CD14-positive monocyte (primary cell): ENCODE results near the gene SMARCAD1. TPM values are rescaled to one million over a fixed set of nuclear protein-coding genes. Genes with fewer than 3 reads are reported as not detected.

Experiments used
- DNase-seq, 3 donors: peaks; one replicate each; pipeline ENCODE4 v3.0.0-alpha.2; 2011 to 2022
- H2AFZ ChIP-seq: 2 replicates; pipeline ENCODE4 v1.6.0; 2012; ENCODE audit warnings: mild to moderate bottlenecking, low read depth, low read length, inconsistent platforms; ENCODE audit not compliant: insufficient read depth, poor library complexity, severe bottlenecking
- H3K27ac ChIP-seq, 2 donors: 1 replicate in 1 of 2; 2 replicates in 1 of 2; pipeline ENCODE4 v1.5.1; 2012 to 2013; ENCODE audit warnings: low read length in 2 of 2, control low read depth in 1 of 2, inconsistent platforms in 1 of 2, low read depth in 1 of 2, mild to moderate bottlenecking in 1 of 2
- H3K27me3 ChIP-seq, 2 donors: one replicate each; pipeline versions ENCODE4 v1.6.0 to v1.6.1; 2011 to 2013; ENCODE audit warnings: low read length in 2 of 2; ENCODE audit not compliant: control insufficient read depth in 2 of 2, insufficient read depth in 2 of 2
- H3K36me3 ChIP-seq, 2 donors: replicated peaks in 1 of 2; 1 replicate in 1 of 2; 2 replicates in 1 of 2; pipeline versions ENCODE4 v1.5.1 to v1.6.1; 2012 to 2013; ENCODE audit warnings: low read length in 2 of 2, control low read depth in 1 of 2, inconsistent platforms in 1 of 2, mild to moderate bottlenecking in 1 of 2; ENCODE audit not compliant: insufficient read depth in 2 of 2, control insufficient read depth in 1 of 2
- H3K4me1 ChIP-seq, 2 donors: 1 replicate in 1 of 2; 2 replicates in 1 of 2; pipeline versions ENCODE4 v1.5.1 to v1.6.1; 2012 to 2013; ENCODE audit warnings: low read length in 2 of 2, control low read depth in 1 of 2, inconsistent platforms in 1 of 2, mild to moderate bottlenecking in 1 of 2, moderate library complexity in 1 of 2; ENCODE audit not compliant: insufficient read depth in 2 of 2, control insufficient read depth in 1 of 2
- H3K4me2 ChIP-seq: replicated peaks from 2 replicates; pipeline ENCODE3; 2012; ENCODE audit warnings: low read length, moderate library complexity, mild to moderate bottlenecking; ENCODE audit not compliant: poor library complexity, severe bottlenecking; ENCODE audit errors: extremely low read depth
- H3K4me3 ChIP-seq, 3 experiments: fragments of 200-600 bp in 1 of 3; sonication (generic) in 1 of 3; replicated peaks in 1 of 3; 1 replicate in 2 of 3; 2 replicates in 1 of 3; pipeline ENCODE4 v1.5.1; 2011 to 2013; ENCODE audit warnings: low read length in 3 of 3, mild to moderate bottlenecking in 3 of 3, control low read depth in 2 of 3, low read depth in 2 of 3, inconsistent platforms in 1 of 3, moderate library complexity in 1 of 3
- H3K79me2 ChIP-seq: 2 replicates; pipeline ENCODE4 v1.6.0; 2012; ENCODE audit warnings: mild to moderate bottlenecking, control low read depth, inconsistent platforms, low read length, moderate library complexity; ENCODE audit not compliant: insufficient read depth
- H3K9ac ChIP-seq: 2 replicates; pipeline ENCODE4 v1.6.0; 2017; ENCODE audit warnings: low read length, mild to moderate bottlenecking; ENCODE audit not compliant: insufficient read depth, poor library complexity, severe bottlenecking
- H3K9me3 ChIP-seq, 2 donors: replicated peaks in 1 of 2; 1 replicate in 1 of 2; 2 replicates in 1 of 2; pipeline versions ENCODE4 v1.5.1 to v1.6.1; 2012 to 2013; ENCODE audit warnings: low read length in 2 of 2, control low read depth in 1 of 2; ENCODE audit not compliant: control insufficient read depth in 1 of 2, insufficient read depth in 1 of 2
- H4K20me1 ChIP-seq: 2 replicates; pipeline ENCODE4 v1.6.0; 2012; ENCODE audit warnings: mild to moderate bottlenecking, low read length, control low read depth, moderate library complexity; ENCODE audit not compliant: insufficient read depth
- H3K27ac Mint-ChIP-seq, 7 donors: one replicate each; pipeline ENCODE4 v1.8.0; 2020; ENCODE audit warnings: mild to moderate bottlenecking in 7 of 7, mixed read lengths in 7 of 7, moderate library complexity in 6 of 7, inconsistent platforms in 2 of 7
- H3K27me3 Mint-ChIP-seq, 3 donors: one replicate each; pipeline ENCODE4 v1.8.0; 2021 to 2022; ENCODE audit warnings: low read depth in 3 of 3, mild to moderate bottlenecking in 3 of 3, mixed read lengths in 3 of 3, moderate library complexity in 3 of 3, inconsistent platforms in 1 of 3
- H3K36me3 Mint-ChIP-seq, 2 donors: one replicate each; pipeline ENCODE4 v1.8.0; 2020; ENCODE audit warnings: mixed read lengths in 2 of 2, inconsistent platforms in 1 of 2, mild to moderate bottlenecking in 1 of 2
- H3K4me1 Mint-ChIP-seq: one replicate; pipeline ENCODE4 v1.8.0; 2020; ENCODE audit warnings: mild to moderate bottlenecking, mixed read lengths
- H3K4me3 Mint-ChIP-seq, 2 donors: one replicate each; pipeline ENCODE4 v1.8.0; 2020; ENCODE audit warnings: mild to moderate bottlenecking in 2 of 2, mixed read lengths in 2 of 2, moderate library complexity in 1 of 2
- H3K9me3 Mint-ChIP-seq, 7 donors: one replicate each; pipeline ENCODE4 v1.8.0; 2020 to 2022; ENCODE audit warnings: mixed read lengths in 7 of 7, mild to moderate bottlenecking in 6 of 7, moderate library complexity in 6 of 7, inconsistent platforms in 2 of 7
- CTCF ChIP-seq: fragments of 200-600 bp; IDR thresholded peaks from one replicate; pipeline ENCODE4 v1.8.0; 2022; ENCODE audit warnings: antibody characterized with exemption, mild to moderate bottlenecking
- WGBS: methylation state at CpG from one replicate; pipeline ENCODE4 v1.1.5; 2013; ENCODE audit warnings: missing lambda C conversion rate; ENCODE audit not compliant: insufficient coverage; 5-methylcytosine and 5-hydroxymethylcytosine counted together
- intact Hi-C, 2 donors: fragments of 100-400 bp; cut with micrococcal nuclease; formaldehyde crosslinking; loops; one replicate each; pipeline versions ENCODE4 v1.15.0 to v1.15.1; 2023
- polyA plus RNA-seq, 3 donors: library from polyadenylated mRNA; depleted of rRNA in 1 of 3; unstranded in 2 of 3; stranded (reverse) in 1 of 3; fragments of 300-500 nt in 2 of 3; fragments of >200 nt in 1 of 3; fragmentation: Illumina TruSeq in 2 of 3; gene quantifications; 1 replicate in 2 of 3; 2 replicates in 1 of 3; pipeline ENCODE4 v1.2.3, GENCODE V29; 2012 to 2021

Gene SMARCAD1
- polyA plus RNA-seq, 3 donors, result 4.9 to 7.0 (median 6.6) TPM

GRCh38 chr4:94211861-94212260 lies 4.2 kb downstream of the SMARCAD1 start:
- Mint-ChIP-seq H3K4me1 (peaks cover 11% of the 10 kb centered on the region), H3K4me3 (no peak overlapping the region), H3K27ac (no peak overlapping the region), H3K27me3 (peaks cover 0 to 3% (median 1%) of the 10 kb centered on the region in 3 donors), H3K9me3 (no peaks in the 10 kb centered on the region), H3K36me3 (peaks cover 49 to 64% of the 10 kb centered on the region in 2 donors)
- Histone ChIP-seq H3K9ac (no peak overlapping the region), H3K4me3 (no peak overlapping the region), H3K4me1 (peaks cover 11 to 12% of the 10 kb centered on the region in 2 donors), H2AFZ (no peak overlapping the region), H3K79me2 (peaks cover 39% of the 10 kb centered on the region), H3K36me3 (peaks cover 34 to 65% of the 10 kb centered on the region in 2 donors), H3K27ac (no peak overlapping the region), H3K27me3 (no peaks in the 10 kb centered on the region), H3K9me3 (no peaks in the 10 kb centered on the region), H3K4me2 (no peak overlapping the region), H4K20me1 (no peaks in the 10 kb centered on the region)
- no peak for DNase-seq
- intact Hi-C loops, result no loop called here
- WGBS, result no CpG with 5 or more reads among the region's 2 CpGs
- no peak for TF ChIP-seq CTCF

GRCh38 chr4:94214703-94215319 lies 7.1 kb downstream of the SMARCAD1 start:
- no peak overlapping the region for H3K4me3 Mint-ChIP-seq
- peaks cover 50 to 86% of the 10 kb centered on the region in 2 donors for H3K36me3 ChIP-seq
- H3K9me3 ChIP-seq, result no peaks in the 10 kb centered on the region
- intact Hi-C loops, result no loop called here
- no peak for DNase-seq
- no peak for TF ChIP-seq CTCF
- no peaks in the 10 kb centered on the region for H3K4me1 ChIP-seq
- no peak overlapping the region for H2AFZ ChIP-seq
- no peaks in the 10 kb centered on the region for H4K20me1 ChIP-seq
- H3K4me3 ChIP-seq, result no peak overlapping the region
- no peaks in the 10 kb centered on the region for H3K9me3 Mint-ChIP-seq
- no peak overlapping the region for H3K27ac ChIP-seq
- peaks cover 27% of the 10 kb centered on the region for H3K79me2 ChIP-seq
- H3K36me3 Mint-ChIP-seq, result peaks cover 65 to 85% of the 10 kb centered on the region in 2 donors
- no peaks in the 10 kb centered on the region for H3K27me3 ChIP-seq
- peaks cover 0 to 1% (median 0%) of the 10 kb centered on the region in 3 donors for H3K27me3 Mint-ChIP-seq
- no peak overlapping the region for H3K27ac Mint-ChIP-seq
- H3K4me1 Mint-ChIP-seq, result no peaks in the 10 kb centered on the region
- no peak overlapping the region for H3K9ac ChIP-seq
- H3K4me2 ChIP-seq, result no peak overlapping the region
- 95% methylated on average over 3 of the region's 5 CpGs for WGBS
